HEK293T (cell line): ENCODE data around the gene CCDC142.

Source experiments
- ARNT ChIP-seq: fragments of 450-650 bp; IDR thresholded peaks from 2 replicates; pipeline ENCODE4 v1.6.1; 2017; ENCODE audit warnings: mild to moderate bottlenecking
- SP1 ChIP-seq: fragments of 450-650 bp; IDR thresholded peaks from 2 replicates; pipeline ENCODE4 v1.6.1; 2017
- SUZ12 ChIP-seq: fragments of 450-650 bp; IDR thresholded peaks from 2 replicates; pipeline ENCODE4 v1.6.1; 2016; ENCODE audit warnings: mild to moderate bottlenecking
- TARDBP ChIP-seq: fragments of 450-650 bp; IDR thresholded peaks from 2 replicates; pipeline ENCODE4 v1.6.1; 2016

DNA sequence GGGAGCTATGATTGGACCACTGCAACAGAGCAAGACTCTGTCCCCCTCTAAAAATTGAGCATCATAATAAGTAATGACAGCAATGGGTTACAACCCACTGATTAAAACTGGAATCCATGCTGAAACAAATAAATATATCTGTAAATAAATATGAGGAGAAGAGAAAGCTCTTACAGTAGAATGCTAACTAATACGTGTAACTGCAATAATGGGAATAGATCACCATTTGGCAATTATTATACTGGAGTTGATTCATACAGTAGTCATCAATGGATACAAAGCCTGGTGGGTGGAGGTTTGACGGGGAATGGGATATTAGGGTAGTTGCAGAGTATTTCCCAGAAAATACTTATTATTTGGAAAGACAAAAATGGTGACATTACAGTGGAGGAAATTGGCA, 34.0 kb downstream of the CCDC142 start:
- no peak for TF ChIP-seq SP1
- no peak for TF ChIP-seq SUZ12
- TF ChIP-seq TARDBP = no peak
- no peak for TF ChIP-seq ARNT
